Adipose tissue (tissue), 3 donors: Measurements from ENCODE around the gene SIL1. TPM values are rescaled to one million over a fixed set of nuclear protein-coding genes. Genes with fewer than 3 reads are reported as not detected.
"Not testable (repeated sequence)": the region's sequence is repeated elsewhere in the genome, so short reads cannot be mapped to it uniquely, and the experiment has no call there.

Experiments used
- H3K27ac ChIP-seq: one replicate; pipeline ENCODE4 v1.5.1; 2013; ENCODE audit warnings: low read depth, low read length
- WGBS, 3 donors: extraction: QIAGEN DNeasy Blood & Tissue Kit; methylation state at CpG; one replicate each; pipeline ENCODE4 v1.1.7; 2013; 5-methylcytosine and 5-hydroxymethylcytosine counted together
- polyA plus RNA-seq, 3 donors: library from polyadenylated mRNA; stranded (reverse); fragments of 200-250 nt; gene quantifications; one replicate each; pipeline ENCODE4 v1.2.3, GENCODE V29; 2013
- donor health status: healthy with polysubstance abuse.
- donor health status: Bipolar disorder and iron deficiency.
- donor health status: healthy.

SIL1 gene
- polyA plus RNA-seq, 3 donors: 31.5 to 65.9 (median 47.5) TPM

DNA sequence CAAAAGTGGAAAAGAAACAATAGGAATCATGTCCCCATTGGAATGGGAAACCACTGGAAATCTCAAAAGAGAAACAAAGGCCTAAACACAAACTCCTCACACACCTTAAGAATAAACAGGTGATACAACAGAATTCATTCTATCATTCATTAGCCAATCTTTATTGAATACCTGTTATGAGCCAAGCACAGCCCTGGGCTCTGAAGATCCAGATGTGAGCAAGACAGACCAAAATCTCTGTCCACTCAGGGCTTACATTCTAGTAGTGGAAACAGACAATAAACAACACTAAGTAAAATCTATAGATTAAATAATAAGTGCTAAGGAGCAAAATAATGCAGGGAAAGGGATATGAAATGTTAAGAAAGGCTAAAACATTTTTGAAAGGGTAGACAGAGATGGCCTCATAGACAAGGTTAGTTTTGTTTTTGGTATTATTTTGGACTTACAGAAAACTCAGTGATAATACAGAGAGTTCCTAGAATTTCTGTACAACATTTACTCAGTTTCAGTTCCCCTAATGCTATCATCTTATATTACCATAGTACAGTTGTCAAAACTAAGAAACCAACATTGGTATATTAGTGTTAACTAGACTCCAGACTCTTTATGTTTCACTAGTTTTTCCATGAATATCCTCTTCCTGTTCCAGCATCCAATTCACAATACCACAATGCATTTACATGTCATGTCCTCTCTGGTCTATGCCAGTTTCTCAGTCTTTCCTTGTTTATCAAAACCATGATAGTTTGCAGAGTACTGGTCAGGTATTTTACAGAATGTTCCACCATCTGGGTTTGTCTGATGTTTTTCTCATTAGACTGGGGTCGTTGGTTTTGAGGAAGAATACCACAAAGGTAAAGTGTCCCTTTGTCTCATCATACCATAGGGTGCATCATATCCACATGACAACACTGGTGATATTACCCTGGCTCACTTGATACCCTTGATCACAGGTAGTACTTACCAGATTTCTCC lies 103.7 kb downstream of the SIL1 start:
- 38 to 56% (median 38%) methylated on average over 1 of the region's 1 CpG for WGBS, 3 donors
- H3K27ac ChIP-seq: no peak overlapping the region

DNA sequence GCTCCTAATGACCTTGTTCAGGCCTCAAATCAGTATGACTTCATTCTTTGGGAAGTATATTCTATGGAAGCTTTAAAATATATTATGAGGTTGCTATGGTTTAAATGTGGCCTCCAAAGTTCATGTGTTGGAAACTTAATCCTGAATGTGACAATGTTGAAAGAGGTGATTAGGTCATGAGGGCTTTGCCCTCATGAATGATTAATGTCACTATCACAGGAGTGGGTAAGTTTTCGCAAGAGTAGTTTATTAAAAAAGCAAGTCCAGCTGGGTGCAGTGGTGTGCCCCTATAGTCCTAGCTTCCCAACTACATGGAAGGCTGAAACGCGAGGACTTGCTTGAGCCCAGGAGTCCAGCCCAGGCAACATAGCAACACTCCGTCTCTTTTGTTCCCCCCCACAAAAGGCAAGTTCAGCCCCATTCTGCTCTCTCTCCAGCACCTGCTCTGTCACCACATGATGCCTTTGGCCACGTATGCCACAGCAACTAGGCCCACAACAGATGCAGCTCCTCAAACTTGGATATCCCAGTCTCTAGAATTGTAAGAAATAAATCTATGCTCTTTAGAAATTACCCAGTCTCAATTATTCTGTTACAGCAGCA lies 105.3 kb downstream of the SIL1 start:
- WGBS, 3 donors: 91 to 92% (median 91%) methylated on average over 5 of the region's 5 CpGs
- H3K27ac ChIP-seq: no peak overlapping the region

DNA sequence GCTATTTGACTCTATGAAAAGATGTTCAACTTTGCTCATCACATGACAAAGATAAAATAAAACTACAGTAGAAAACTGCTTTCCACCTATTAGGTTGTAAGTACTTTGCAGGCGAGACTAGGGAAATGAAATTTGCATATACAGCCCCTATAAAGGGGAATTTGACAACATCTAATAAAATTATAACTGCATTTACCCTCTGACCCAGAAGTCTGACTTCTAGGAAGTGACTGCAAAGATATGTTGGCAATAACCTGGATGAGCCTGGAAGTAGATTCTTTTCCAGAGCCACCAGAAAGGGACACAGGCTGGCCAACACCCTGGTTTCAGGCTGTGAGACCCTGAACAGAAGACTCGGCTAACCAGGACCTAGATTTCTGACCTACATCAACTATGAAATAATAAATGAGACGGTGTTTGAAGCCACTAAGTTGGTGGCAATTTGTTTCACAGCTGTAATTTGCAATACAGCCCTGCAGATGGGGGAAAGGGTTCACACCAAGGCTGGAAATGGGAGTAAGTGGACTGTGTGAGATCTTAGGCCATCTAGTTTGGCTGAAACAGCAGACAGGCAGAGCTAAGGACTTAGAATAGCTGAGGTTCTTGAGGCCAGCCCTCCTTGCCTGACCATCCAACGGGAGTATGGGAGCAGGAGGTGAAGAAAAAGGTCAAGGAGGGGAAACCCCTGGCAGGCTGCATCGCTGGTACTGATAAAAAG lies 106.6 kb downstream of the SIL1 start:
- no peak overlapping the region for H3K27ac ChIP-seq
- WGBS, 3 donors: 44 to 57% (median 48%) methylated on average over 5 of the region's 5 CpGs

DNA sequence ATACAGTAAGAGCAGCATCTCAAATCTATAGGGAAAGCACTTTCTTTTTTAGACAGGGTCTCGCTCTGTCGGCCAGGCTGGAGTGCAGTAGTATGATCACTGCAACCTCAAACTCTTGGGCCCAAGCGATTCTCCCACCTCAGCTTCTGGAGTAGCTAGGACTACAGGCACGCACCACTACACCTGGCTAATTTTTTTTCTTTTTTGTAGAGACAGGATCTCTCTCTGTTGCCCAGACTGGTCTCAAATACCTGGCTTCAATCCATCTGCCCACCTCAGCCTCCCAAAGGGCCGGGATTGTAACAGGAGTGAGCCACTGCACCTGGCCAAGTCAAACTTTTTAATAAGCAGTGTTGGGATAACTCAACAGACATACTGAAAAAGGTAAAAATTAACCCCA lies 107.6 kb downstream of the SIL1 start:
- H3K27ac ChIP-seq: no peak overlapping the region
- 89 to 97% (median 94%) methylated on average over 5 of the region's 5 CpGs for WGBS, 3 donors

DNA sequence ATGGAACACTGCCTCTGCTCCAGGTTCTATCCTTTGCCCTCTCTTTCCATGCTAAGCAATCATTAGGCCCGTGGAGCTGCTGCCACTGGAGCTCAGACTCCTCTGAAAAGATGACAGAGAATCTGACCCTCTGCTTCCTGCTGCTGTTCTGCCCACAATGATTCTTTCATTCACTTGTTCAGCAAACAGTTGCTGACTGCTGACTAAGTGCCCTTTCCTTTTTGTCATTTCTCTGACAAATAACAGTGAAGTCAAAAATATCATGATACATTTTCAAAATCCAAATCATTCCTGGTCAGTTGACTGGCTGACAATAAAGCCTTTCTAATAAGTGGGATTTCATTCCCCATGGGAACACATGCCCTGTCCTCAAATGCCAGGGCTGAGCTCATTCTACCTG lies 110.1 kb downstream of the SIL1 start:
- H3K27ac ChIP-seq: no peak overlapping the region
- 27 to 62% (median 35%) methylated on average over 1 of the region's 1 CpG for WGBS, 3 donors

DNA sequence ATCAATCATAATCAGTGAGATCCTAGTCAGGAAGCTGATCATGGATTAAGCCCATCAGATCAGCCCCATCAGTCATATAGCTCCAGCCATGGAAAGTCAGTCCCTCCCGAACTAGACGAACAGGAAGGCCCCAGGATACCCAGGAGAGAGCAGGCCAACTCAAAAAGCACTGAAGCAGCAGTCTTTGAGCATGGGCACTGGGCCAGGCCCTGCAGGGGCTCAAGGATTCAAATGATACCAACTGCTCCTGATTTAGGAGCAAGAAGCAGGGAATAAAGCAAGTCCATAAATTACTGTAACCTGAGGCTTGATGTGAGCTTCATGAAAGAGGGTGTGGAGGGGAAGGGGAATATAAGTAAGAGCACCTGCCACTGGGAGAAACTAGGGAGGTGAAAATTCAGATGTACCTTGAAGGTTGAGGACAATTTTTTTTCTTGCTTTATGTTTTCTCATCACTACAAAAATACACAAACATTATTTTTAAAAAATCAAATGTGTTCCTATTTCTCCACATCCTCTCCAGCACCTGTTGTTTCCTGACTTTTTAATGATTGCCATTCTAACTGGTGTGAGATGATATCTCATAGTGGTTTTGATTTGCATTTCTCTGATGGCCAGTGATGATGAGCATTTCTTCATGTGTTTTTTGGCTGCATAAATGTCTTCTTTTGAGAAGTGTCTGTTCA lies 115.2 kb downstream of the SIL1 start:
- 90 to 95% (median 94%) methylated on average over 2 of the region's 2 CpGs for WGBS, 3 donors

DNA sequence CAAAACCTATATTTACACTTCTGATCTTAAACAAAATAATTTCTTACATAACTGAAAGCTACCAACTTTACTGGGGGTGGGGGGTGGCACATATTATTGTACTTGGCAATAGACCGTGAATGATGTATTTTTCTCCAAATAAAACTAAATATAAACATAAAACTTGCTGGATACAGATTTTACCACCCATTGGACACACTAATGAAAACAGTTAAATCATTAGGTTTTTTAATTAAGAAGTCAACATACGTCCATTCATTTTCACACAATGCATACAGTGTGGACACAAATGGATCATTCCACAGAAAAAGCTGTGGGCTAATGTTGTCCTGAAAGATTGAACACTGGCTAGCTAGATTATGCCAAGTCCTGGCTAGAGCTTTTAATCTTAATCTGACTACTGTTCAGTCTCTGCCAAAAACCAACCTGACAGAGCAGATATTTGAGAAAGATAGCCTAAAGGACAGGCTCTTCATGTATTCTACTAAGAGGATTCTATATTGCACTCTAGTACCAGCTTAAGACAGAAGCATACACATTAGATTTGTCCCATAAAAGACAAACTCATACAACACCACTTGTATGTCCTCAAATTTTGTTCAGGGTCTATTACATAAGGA lies 118.1 kb downstream of the SIL1 start:
- no peak overlapping the region for H3K27ac ChIP-seq
- WGBS, 3 donors: 55 to 96% (median 90%) methylated on average over 2 of the region's 2 CpGs

More for the DNA sequence above, 115.2 kb downstream of the SIL1 start:
- H3K27ac ChIP-seq: no peak overlapping the region

DNA sequence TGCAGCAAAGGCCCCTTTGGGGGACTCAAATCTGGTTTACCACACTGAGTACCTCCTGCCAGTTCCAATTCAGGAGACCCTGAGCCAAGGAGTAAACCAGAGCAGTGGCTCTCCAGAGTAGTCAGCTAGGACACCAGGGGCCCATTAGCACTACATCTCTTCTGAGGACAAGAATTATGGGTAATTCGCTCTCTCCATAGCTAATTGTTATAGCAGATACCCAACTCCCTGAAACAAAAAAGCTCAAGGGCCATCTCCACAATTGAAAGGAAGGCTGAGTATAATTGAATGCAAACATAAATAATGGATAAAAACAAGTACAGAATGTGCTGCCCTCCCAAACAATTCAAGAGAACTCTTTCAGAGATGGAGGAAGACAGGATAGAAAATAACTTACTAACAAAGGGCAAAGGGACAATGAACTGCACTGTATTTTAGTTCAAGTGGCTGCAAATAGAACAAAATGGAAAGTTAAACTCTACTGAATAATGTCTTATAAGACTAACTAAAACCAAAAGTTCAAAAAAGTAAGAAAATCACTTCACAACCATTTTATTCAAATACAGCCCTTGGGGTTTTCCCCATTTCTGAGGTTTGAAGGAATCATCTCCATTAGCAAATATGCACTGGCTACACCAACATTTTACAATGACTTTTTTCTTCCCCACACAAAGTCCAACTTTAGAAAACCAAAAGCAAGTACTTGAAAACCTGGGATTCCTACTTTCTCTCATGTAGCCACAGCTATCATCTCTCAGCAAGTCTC lies 118.8 kb downstream of the SIL1 start:
- WGBS, 3 donors: 93 to 100% (median 98%) methylated on average over 1 of the region's 1 CpG
- no peak overlapping the region for H3K27ac ChIP-seq

DNA sequence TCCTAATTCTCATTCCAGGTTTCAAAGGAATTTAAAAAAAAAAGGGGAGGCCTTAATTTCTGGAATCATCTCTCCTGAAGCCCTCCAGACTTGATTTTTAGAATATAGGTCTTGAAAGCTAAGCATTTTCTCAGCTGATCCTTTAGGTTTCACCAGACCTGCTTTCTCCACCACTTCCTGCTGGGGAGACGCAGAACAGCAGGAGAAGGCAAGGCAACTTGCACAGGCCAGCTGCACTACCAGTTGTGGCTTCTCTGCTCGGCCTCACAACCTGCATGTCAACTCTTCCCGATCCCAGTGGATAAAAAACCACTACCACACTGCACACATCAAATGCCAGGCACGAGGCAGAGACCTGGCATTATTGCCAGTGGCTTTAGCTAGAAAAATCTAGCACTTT lies 119.8 kb downstream of the SIL1 start:
- WGBS, 3 donors: 52 to 93% (median 69%) methylated on average over 4 of the region's 4 CpGs
- no peak overlapping the region for H3K27ac ChIP-seq

DNA sequence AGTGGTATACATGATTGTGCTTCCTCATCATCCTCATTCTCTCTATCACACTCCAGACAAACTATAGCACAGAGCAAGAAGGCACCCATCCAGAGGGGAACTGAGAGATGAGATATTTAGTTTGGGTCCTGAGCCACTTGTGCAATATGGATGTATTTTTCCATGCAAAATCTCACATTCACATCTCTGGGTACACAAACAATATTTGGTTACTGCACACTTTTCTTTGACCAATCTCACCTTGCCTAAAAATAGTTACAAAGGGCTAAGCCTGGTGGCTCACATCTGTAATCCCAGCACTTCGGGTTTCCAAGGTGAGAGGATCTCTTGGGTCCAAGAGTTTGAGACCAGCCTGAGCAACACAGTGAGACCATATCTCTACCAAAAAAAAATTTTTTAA lies 120.3 kb downstream of the SIL1 start:
- 36 to 100% (median 95%) methylated on average over 1 of the region's 1 CpG for WGBS, 3 donors
- no peak overlapping the region for H3K27ac ChIP-seq

DNA sequence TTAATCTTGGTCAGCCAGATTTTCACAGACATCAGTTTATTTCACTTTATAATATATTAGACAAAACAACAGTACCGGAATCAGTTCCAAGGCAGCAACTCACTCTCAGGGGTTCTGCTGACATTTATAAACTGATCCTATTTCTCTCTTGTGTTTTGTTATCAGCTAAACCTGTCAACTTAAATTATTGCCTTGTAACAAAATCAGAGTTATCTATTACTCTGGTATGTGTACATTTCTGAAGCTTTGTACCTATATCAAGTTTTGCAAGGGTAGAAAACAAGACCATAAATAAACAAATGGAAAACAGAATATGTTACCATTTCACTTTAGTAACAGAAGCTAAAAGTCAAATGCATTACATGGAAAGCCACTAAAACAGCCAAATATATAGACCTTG lies 122.1 kb downstream of the SIL1 start:
- WGBS, 3 donors: 68 to 77% (median 70%) methylated on average over 1 of the region's 1 CpG
- no peak overlapping the region for H3K27ac ChIP-seq

DNA sequence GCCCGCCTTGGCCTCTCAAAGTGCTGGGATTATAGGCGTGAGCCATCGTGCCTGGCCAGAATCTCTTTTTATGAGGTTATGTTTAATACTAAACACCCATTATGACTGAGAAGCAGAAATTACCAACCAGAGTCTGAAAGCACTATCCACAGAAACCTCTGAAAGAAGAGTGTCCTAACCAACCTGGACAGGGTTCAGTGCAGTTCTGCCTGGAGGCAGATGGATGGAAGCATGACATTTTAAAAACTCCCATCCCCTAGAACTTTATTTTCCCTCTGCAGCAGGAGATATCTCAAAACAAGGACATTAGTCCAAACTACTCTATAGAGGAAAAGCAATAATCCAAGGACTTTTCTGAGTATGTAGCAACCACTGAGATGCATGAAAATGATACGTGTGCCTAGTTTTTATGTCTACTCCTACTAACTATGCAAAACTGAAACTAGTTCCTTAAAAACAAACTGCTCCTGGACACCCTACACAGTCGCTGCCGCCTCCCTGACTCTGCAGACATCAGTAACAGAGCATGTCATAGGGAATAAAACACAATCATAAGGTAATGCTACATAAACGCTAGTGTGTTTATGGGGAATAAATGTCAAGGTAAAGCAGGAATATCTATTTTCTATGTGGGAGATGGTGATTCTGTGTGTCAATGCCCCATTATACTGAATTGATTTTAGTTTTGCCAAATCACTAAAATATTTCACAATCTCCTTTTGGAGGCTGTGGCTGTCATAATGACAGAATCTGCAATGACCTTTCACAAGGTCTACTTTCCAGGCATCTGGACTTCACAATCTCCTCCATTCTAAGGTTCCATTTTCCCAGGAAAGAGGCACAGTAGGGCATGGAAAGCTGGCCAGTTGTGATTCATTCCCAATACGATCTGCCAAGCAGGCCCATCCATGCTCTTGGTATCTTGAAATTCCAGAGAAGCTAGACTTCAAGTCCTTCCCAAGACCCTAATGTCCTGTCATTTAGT lies 122.8 kb downstream of the SIL1 start:
- H3K27ac ChIP-seq: no peak overlapping the region
- WGBS, 3 donors: 56 to 76% (median 59%) methylated on average over 8 of the region's 8 CpGs

DNA sequence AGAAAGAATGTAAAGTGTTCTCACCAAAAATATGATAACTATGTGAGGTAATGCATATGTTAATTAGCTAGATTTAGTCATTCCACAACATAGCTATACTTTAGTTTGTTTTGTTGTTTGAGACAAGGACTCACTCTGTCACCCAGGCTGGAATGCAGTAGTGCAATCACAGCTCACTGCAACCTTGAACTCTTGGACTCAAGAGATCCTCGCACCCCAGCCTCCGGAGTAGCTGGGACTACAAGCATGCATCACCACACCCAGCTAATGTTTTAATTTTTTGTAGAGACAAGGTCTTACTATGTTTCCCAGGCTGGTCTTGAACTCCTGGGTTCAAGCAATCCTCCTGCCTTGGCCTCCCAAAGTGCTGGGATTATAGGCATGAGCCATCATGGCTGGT lies 124.2 kb downstream of the SIL1 start:
- WGBS, 3 donors: 91 to 99% (median 98%) methylated on average over 2 of the region's 2 CpGs
- H3K27ac ChIP-seq: not testable (repeated sequence)

DNA sequence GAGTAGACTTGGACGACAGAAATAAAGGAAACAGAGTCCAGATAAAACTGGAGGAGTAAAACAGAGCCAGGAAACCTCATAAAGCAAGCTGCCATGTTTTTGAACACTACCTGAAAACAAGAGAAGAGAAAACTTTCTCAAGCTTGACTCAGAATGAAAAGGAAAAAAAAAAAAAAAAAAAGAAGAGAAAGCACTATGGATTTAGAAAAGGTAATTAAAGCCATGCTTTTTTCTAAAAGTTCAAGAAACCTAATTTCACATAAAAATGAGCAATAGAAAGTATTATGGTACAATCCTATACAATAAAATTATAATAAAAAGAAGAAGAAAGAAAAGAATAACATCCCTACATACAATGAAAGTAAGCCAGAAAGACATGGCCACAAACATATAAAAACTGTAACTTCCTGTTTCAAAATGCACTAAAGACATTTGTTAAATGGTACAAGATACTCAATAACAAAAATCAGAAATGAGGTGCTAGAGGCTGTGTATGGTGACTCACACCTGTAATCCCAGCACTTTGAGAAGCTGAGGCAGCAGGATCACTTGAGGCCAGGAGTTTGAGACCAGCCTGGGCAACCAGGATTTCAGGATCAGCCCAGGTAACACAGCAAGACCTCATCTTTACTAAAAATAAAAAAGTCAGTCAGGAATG lies 129.5 kb downstream of the SIL1 start:
- 56 to 88% (median 67%) methylated on average over 1 of the region's 1 CpG for WGBS, 3 donors
- no peak overlapping the region for H3K27ac ChIP-seq

DNA sequence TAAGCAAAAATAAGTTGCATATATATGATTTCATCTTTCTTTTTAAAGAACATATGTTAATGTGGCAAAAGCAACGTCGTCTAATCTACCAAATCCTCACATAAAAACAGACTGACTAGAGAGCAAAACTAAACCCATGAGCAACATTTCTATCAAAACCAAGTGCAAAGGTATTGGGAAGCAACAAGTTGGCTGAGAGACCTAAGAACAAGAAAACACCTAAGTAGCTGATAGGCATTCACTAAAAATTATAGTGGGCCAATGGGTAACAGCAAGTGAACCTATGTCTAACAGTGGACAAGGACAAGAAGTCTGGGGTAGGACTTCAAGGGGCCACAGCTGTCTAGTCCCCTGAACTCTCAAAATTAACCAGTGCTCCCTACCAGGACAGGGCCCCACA lies 130.1 kb downstream of the SIL1 start:
- 95 to 99% (median 96%) methylated on average over 2 of the region's 2 CpGs for WGBS, 3 donors
- no peak overlapping the region for H3K27ac ChIP-seq

DNA sequence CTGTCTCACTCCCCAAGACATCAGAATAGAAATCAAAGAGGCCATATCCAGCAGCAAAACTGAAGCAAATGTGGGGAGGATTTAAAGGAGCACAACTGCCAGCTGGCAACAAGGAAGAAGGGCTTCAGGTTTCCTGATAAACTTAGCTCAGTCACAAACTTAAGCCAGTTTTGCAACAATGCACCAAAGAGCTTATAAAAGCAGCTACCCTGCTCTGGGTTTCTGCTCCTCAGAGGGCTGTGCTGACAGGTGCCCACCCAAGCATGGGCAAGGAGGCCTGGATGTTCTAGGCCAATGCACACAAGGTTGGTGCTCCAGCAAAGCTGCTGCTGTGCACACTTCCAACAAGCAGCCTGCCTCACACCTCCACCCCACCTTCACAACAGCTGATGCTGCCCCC lies 132.9 kb downstream of the SIL1 start:
- no peak overlapping the region for H3K27ac ChIP-seq
